Neutrophil (primary cell): ENCODE measurements around the gene STPG1.
"Not testable (repeated sequence)": the region's sequence is repeated elsewhere in the genome, so short reads cannot be mapped to it uniquely, and the experiment has no call there.

ENCODE experiments used
- H3K27ac ChIP-seq: fragments of 200-600 bp; sonication (generic); 2 replicates; pipeline ENCODE4 v1.5.1; 2016; ENCODE audit warnings: mild to moderate bottlenecking, moderate library complexity
- H3K27me3 ChIP-seq: fragments of 200-600 bp; sonication (generic); 2 replicates; pipeline ENCODE4 v1.6.0; 2016; ENCODE audit warnings: mild to moderate bottlenecking
- H3K36me3 ChIP-seq: fragments of 200-600 bp; sonication (generic); 2 replicates; pipeline ENCODE4 v1.5.1; 2017
- H3K4me1 ChIP-seq, 2 experiments: fragments of 200-600 bp in 1 of 2; sonication (generic) in 1 of 2; 1 replicate in 1 of 2; 2 replicates in 1 of 2; pipeline versions ENCODE4 v1.5.1 to v1.6.1; 2013 to 2016; ENCODE audit warnings: low read depth in 1 of 2, low read length in 1 of 2, mild to moderate bottlenecking in 1 of 2, moderate library complexity in 1 of 2; ENCODE audit not compliant: control insufficient read depth in 1 of 2, insufficient read depth in 1 of 2
- H3K4me3 ChIP-seq, 2 experiments: fragments of 200-600 bp in 1 of 2; sonication (generic) in 1 of 2; 1 replicate in 1 of 2; 2 replicates in 1 of 2; pipeline ENCODE4 v1.5.1; 2013 to 2016; ENCODE audit warnings: low read depth in 1 of 2, low read length in 1 of 2, mild to moderate bottlenecking in 1 of 2, moderate library complexity in 1 of 2
- H3K9me3 ChIP-seq: fragments of 200-600 bp; sonication (generic); 2 replicates; pipeline ENCODE4 v1.5.1; 2016
- TF ChIP-seq, protein P1 (sequence below): fragments of 200-600 bp; sonication (generic); IDR thresholded peaks from 2 replicates; pipeline ENCODE4 v1.5.1; 2016; ENCODE audit warnings: antibody characterized with exemption

The STPG1 gene

DNA sequence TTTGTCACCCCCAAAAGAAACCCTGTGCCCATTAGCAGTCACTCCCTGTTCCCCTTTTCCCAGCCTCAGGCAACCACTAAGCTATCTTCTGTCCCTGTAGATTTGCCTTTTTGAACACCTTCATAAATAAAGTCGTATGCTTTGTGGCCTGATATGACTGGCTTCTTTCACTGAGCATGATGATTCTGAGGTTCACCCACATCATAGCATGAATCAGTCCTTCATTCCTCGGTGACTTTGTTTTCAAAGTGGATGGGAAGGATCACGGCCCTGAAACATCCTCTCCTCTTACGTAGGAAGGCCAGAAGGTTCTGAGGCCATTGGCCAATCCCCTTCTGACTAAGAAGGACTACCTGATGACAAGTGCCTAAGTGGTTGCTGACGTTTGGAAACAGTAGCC lies 41.1 kb upstream of the STPG1 start:
- no peaks in the 10 kb centered on the region for H3K27me3 ChIP-seq
- no peak overlapping the region for H3K27ac ChIP-seq
- no peak overlapping the region for H3K4me3 ChIP-seq
- H3K36me3 ChIP-seq, result peaks cover 94% of the 10 kb centered on the region
- no peaks in the 10 kb centered on the region for H3K9me3 ChIP-seq
- no peaks in the 10 kb centered on the region for H3K4me1 ChIP-seq
- TF ChIP-seq, protein P1, sequence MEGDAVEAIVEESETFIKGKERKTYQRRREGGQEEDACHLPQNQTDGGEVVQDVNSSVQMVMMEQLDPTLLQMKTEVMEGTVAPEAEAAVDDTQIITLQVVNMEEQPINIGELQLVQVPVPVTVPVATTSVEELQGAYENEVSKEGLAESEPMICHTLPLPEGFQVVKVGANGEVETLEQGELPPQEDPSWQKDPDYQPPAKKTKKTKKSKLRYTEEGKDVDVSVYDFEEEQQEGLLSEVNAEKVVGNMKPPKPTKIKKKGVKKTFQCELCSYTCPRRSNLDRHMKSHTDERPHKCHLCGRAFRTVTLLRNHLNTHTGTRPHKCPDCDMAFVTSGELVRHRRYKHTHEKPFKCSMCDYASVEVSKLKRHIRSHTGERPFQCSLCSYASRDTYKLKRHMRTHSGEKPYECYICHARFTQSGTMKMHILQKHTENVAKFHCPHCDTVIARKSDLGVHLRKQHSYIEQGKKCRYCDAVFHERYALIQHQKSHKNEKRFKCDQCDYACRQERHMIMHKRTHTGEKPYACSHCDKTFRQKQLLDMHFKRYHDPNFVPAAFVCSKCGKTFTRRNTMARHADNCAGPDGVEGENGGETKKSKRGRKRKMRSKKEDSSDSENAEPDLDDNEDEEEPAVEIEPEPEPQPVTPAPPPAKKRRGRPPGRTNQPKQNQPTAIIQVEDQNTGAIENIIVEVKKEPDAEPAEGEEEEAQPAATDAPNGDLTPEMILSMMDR, result no peak

DNA sequence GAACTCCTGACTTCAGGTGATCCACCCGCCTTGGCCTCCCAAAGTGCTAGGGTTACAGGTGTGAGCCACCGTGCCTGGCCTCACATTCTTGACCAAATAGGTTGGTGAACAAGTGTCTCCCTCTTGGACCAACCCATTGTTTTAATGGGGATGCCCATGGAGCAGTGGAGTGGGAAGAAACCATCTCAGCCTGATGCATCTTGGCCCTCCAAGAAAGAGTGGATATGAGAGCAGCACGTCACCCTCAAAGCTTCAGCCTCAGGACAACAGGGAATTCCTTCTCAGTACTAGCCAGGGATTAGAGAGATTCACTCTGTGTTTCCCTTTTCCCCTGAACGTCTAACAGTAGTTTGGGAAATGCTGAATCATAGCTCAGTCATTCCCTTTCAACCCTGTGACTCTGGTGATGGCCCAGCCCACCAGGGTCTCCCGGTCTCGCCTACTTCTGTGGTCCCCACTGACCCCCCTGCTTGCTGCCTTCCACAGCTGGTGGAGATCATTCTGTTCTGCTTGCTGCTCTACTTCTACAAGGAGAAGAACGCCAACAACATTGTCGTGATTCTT lies 39.4 kb upstream of the STPG1 start:
- Histone ChIP-seq H3K4me1 (no peaks in the 10 kb centered on the region), H3K36me3 (peaks cover 89% of the 10 kb centered on the region), H3K4me3 (no peak overlapping the region), H3K27ac (no peak overlapping the region), H3K9me3 (no peaks in the 10 kb centered on the region), H3K27me3 (no peaks in the 10 kb centered on the region)
- TF ChIP-seq, protein P1, result no peak

DNA sequence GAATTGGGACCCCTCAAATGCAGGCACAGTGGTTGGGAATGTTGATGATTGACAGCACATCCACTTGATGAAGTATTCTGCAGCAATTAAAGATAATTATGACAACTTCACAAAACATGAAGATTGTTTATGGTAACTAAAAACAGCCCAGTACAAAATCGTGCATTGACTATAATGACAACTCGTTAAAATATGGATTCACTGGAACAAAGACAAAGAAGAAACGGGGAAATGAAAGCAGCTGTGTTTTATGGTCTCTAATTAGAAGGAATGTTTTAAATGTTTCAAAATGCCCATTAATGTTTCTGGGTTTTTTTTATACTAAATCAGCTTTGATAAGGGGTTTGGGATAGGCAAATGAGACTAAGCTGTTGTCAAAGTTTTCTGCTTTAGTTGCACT lies 38.2 kb upstream of the STPG1 start:
- Histone ChIP-seq H3K27ac (no peak overlapping the region), H3K27me3 (no peaks in the 10 kb centered on the region), H3K4me3 (no peak overlapping the region), H3K36me3 (peaks cover 81% of the 10 kb centered on the region), H3K9me3 (no peaks in the 10 kb centered on the region), H3K4me1 (no peaks in the 10 kb centered on the region)
- TF ChIP-seq, protein P1, result no peak

DNA sequence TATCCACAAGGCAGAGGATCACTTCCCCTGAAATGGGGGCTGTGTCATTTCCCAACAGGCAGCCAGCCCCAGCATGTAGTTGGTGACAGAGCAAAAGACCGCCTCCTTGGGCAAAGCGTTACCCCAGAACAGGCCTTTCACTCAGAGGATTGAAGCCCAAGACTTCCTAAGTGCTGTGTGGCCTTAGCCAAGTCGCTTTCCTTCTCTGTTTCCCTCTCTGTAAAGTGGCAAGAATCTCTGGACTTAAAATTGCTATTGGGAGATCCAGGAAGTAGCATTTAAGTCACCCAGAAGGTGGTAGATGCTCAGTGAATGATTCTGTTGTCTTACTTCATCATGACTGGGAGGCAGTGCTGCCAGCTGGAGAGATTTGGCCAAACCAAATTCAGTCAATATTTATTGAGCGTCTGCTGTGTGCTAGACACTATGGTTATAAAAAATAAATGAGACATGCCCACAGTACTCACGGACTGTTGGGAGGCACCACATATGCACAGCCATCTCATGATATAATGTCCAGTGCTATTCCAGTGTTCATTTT lies 37.3 kb upstream of the STPG1 start:
- TF ChIP-seq, protein P1, result no peak
- H3K4me3 ChIP-seq, result no peak overlapping the region
- no peaks in the 10 kb centered on the region for H3K4me1 ChIP-seq
- H3K9me3 ChIP-seq, result no peaks in the 10 kb centered on the region
- H3K27ac ChIP-seq, result no peak overlapping the region
- H3K36me3 ChIP-seq, result peaks cover 81% of the 10 kb centered on the region
- H3K27me3 ChIP-seq, result no peaks in the 10 kb centered on the region

DNA sequence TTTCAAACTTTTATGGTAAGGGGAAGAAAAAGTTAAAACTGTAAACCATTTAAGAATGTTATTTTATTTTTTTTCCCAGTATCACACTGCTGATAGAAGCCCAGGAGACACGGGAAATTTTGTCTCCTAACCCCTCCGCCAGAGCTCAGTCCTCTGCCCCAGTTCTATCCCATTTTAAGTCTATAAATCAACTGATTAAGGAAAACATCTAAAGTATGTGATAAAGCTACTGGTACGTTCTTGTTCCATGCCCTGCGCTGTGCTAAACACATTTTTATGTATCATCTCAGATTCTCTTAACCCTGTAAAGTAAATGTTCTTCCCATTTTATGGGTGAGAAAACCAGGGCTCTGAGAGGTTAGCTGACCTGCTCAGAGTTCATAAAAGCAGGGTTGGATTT lies 36.7 kb upstream of the STPG1 start:
- H3K36me3 ChIP-seq, result peaks cover 78% of the 10 kb centered on the region
- no peaks in the 10 kb centered on the region for H3K9me3 ChIP-seq
- H3K27me3 ChIP-seq, result no peaks in the 10 kb centered on the region
- H3K4me3 ChIP-seq, result no peak overlapping the region
- TF ChIP-seq, protein P1, result no peak
- H3K27ac ChIP-seq, result no peak overlapping the region
- no peaks in the 10 kb centered on the region for H3K4me1 ChIP-seq

DNA sequence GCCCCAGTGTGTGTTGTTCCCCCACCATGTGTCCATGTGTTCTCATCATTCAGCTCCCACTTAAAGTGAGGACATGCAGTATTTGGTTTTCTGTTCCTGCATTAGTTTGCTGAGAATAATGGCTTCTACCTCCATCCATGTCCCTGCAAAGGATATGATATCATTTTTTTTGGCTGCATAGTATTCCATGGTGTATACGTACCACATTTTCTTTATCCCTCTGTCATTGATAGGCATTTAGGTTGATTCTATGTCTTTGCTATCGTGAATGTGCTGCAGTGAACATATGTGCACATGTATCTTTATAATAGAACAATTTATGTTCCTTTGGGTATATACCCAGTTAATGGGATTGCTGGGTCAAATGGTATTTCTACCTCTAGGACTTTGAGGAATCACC lies 32.9 kb upstream of the STPG1 start:
- not testable (repeated sequence) for H3K4me1 ChIP-seq, H3K9me3 ChIP-seq, H3K27ac ChIP-seq, H3K4me3 ChIP-seq, H3K27me3 ChIP-seq
- peaks cover 80% of the 10 kb centered on the region for H3K36me3 ChIP-seq
